Activated CD8-positive, alpha-beta memory T cell treated with anti-CD3 and anti-CD28 coated beads, Interleukin-2, amount 50 U/mL, for 24 hours (primary cell): Measurements from ENCODE around the gene GPR3.

Source experiments
- DNase-seq: peaks from one replicate; pipeline ENCODE4 v3.0.0-alpha.2; 2020; ENCODE audit errors: extremely low read depth

The GPR3 gene, protein sequence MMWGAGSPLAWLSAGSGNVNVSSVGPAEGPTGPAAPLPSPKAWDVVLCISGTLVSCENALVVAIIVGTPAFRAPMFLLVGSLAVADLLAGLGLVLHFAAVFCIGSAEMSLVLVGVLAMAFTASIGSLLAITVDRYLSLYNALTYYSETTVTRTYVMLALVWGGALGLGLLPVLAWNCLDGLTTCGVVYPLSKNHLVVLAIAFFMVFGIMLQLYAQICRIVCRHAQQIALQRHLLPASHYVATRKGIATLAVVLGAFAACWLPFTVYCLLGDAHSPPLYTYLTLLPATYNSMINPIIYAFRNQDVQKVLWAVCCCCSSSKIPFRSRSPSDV

GRCh38 chr1:27392096-27392777 lies at the start of gene GPR3:
GPR3 (plus strand) TSS chr1:27392622; CDS start chr1:27393799, 1,177 bp downstream.
- DNase-seq: peak; percentile 78

DNA sequence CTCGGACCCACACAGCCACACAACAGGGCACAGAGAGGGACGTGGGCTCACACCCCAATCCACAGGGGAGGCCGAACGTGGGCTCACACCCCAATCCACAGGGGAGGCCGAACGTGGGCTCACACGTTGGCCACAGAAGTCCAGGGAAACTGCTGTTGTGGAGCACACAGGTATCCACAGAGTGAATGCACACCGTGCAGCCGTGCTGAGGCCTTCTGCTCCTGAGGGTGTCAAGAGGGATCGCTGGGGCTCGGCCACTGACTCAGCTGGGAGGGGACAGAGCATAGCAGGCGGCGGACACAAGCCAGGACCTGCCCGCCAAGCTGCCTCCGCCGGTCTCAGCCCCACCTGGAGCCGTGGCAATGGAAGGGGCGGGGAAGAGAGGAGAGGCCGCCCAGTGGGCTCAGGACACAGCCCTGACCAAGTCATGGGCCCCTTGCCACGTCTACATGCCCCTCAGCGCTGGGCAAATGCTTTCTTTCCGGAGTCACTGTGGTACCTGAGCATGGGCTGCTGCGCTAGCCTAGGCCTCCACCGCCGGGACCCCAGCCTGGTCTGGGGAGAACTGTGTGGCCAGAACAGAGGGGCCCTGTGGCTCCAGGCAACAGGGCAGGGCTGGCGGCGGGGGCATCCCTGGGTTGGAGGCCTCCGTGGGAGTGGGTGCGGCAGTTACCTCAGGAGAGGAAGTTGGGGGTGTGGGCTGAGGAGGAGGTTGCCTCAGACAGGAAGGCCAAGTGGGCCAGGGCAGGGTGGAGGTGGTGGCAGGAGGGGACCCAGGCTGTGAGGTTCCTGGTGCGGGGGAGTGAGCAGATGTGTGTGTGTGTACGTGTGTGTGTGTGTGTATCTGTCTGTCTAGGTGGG lies 49.4 kb upstream of the GPR3 start:
- DNase-seq: peak; percentile 35

- no peak for DNase-seq
Measured at GRCh38 chr1:27343639-27344025, 48.8 kb upstream of the GPR3 start.

DNA sequence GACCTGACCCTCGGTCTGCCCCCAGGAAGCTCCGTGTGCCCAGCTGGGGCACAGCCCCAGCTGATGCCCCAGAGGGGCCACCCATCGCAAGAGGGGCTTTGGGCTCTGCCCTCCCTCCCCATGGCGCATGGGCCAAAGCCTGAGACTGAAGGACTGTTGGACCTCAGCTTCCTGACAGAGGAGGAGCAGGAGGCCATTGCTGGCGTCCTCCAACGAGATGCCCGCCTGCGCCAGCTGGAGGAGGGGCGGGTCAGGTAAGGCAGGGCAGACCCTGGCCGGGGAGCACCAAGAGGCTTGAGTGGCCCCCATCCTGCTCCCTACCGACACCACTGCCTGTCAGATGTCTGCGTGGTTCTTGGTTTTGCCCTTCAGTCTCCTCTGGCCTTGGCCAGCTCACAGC lies 47.1 kb upstream of the GPR3 start:
- DNase-seq: no peak

- no peak for DNase-seq
Measured at GRCh38 chr1:27346357-27346756, 46.1 kb upstream of the GPR3 start.

DNA sequence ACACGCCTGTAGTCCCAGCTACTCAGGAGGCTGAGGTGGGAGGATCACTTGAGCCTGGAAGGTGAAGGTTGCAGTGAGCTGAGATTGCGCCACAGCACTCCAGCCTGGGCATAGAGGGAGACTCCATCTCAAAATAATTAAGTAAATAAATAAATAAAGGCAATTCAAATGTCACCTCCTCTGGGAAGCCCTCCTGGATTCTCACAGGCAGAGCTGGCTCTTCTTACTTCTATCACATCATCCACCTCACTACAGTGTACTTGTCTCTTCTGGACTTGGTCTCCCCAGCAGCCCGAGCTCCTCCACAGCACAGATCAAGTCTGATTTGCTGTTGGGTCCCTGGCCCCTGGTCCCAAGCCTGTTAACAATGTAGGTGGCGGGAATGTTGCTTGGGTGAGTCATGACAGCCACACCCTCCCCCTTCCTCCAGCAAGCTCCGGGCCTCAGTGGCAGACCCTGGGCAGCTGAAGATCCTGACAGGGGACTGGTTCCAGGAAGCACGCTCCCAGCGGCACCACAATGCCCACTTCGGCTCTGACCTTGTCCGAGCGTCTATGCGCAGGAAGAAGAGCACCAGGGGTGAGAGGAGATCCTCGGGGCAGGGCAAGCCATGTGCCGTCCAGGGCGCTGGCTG lies 45.3 kb upstream of the GPR3 start:
- DNase-seq: no peak

GRCh38 chr1:27348861-27349783 lies 43.3 kb upstream of the GPR3 start:
- DNase-seq: no peak

GRCh38 chr1:27349784-27350662 lies 42.4 kb upstream of the GPR3 start:
- DNase-seq: no peak

- no peak for DNase-seq
Measured at GRCh38 chr1:27350663-27351540, 41.5 kb upstream of the GPR3 start.

DNA sequence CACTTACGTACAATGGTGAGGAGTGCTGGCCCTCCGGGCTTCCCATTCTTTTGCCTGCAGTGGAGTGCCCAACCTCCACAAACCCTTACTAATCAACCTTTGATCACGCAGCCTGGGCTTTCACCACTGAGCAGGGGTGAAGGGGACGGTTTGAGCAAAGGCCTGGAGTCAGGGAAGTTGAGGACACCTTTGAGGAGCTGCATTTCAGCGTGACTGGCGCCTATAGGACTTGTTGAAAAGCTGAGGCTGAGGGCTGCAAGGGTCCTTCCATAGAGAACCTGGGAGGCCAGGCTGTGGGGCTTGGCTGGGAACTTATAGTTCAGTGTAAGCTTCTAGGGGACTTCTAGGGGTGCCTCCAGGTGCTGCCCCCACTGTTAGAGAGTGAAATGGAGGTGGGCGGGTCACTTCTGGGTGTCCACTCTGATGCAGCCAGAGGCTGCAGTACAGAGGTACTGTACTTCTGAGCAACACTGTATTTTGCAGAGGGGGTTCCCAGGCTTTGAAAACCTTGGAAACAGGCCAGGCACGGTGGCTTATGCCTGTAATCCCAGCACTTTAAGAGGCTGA lies 40.8 kb upstream of the GPR3 start:
- no peak for DNase-seq

GRCh38 chr1:27353166-27353565 lies 39.3 kb upstream of the GPR3 start:
- DNase-seq: no peak

GRCh38 chr1:27353629-27354028 lies 38.8 kb upstream of the GPR3 start:
- no peak for DNase-seq

DNA sequence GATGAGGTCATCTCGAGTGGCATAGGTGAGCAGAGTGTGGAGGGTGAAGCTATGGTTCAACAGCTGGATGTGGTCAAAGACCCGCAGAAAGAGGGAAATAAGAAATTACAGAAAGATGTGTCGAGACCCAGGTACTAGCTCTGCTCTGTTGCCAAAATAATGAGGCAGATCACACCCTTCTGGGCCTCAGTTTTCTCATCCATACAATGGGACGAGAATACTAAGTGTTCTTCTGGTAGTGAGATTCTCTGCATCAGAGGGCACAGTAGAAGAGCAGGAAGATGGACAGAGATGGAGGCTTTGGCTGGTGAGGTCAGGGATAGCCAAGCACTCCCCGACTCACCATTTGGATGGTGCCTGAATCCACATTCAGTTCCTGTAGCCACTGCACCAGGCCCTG lies 36.7 kb upstream of the GPR3 start:
- DNase-seq: no peak

DNA sequence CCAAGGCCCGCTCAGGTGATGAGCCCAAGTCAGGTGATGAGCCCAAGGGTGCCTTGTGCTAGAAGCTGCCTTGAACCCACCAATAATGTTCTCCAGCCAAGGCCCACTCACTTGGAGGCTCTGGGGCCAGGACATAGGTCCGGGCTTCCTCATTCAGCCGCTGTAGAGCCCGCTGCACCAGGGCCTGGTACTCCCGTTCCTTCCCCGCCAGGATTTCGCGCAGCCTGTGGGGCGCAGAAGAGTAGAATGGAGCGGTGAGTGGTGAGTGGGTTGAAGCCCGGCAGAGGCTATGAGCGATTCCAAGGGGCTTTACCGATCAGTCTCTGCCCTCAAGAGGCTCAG lies 36.2 kb upstream of the GPR3 start:
- no peak for DNase-seq

GRCh38 chr1:27356619-27357280 lies 35.7 kb upstream of the GPR3 start:
- DNase-seq: no peak

DNA sequence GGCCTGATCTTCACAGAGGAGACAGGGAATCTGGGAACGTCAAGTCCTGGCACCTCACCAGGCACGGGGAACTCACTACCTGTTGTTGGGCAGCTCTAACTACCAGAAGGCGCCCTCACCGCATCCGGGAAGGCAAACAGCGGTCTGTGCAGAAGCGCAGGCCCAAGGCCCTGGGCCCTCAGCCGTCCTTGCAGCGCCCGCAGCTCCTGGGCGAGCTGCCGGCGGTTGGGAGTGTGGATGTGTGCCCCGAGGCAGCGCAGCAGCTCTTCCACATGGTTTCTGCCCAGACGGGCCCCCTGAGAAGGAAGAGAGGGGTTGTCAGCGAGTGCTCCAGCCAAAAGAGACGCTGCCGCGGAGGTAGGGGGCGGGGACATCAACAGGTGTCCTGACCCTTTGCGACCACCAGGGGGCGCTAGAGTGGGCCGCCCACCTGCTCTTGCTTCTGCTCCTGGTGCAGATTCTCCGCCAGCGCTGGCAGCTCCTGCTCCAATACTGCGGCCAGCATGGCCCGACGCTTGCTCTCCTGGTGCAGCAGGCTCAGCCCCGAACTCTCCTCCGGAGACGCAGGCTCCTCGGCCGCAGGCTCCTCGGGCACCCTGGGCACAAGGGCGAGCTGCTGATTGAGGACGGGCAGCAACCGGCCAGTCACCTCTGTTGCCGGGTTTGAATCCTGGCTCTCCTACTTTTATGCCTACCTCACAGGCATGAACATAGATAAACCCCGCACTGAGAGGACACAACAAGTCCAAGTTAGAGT lies 35.0 kb upstream of the GPR3 start:
- peak; percentile 39 for DNase-seq
